HG03354 (cell line): ENCODE results near the gene TAX1BP1.
A peak's percentile ranks its signal among the peaks of the same experiment; 100 is the strongest.

Source experiments
- ATAC-seq: cut with Tn5 transposase; IDR thresholded peaks from one replicate; pipeline ENCODE4 v1.9.1; 2021; ENCODE audit warnings: mild to moderate bottlenecking; ENCODE audit not compliant: unreplicated experiment, poor library complexity, severe bottlenecking

TAX1BP1 gene

GRCh38 chr7:27739909-27740448 is at the start of gene TAX1BP1:
Gene TAX1BP1, plus strand, starts transcription at chr7:27740162. Its CDS starts 8,363 bp downstream, at chr7:27748525.
- ATAC-seq = peak; percentile 97

- ATAC-seq = no peak
Measured at GRCh38 chr7:27690649-27691048, 49.3 kb upstream of the TAX1BP1 start.

- ATAC-seq = no peak
Measured at GRCh38 chr7:27693794-27694193, 46.2 kb upstream of the TAX1BP1 start.

- no peak for ATAC-seq
Measured at GRCh38 chr7:27695096-27695495, 44.9 kb upstream of the TAX1BP1 start.

GRCh38 chr7:27697861-27698430 is 42.0 kb upstream of the TAX1BP1 start:
- peak; percentile 58 for ATAC-seq

- no peak for ATAC-seq
Measured at GRCh38 chr7:27699751-27700150, 40.2 kb upstream of the TAX1BP1 start.

GRCh38 chr7:27700501-27700900 is 39.5 kb upstream of the TAX1BP1 start:
- no peak for ATAC-seq

GRCh38 chr7:27703181-27703580 is 36.8 kb upstream of the TAX1BP1 start:
- ATAC-seq = no peak

GRCh38 chr7:27704422-27705199 is 35.4 kb upstream of the TAX1BP1 start:
- ATAC-seq = no peak

GRCh38 chr7:27705200-27705594 is 34.8 kb upstream of the TAX1BP1 start:
- no peak for ATAC-seq

- no peak for ATAC-seq
Measured at GRCh38 chr7:27708485-27708884, 31.5 kb upstream of the TAX1BP1 start.

GRCh38 chr7:27709137-27710075 is 30.6 kb upstream of the TAX1BP1 start:
- ATAC-seq = no peak

- ATAC-seq = no peak
Measured at GRCh38 chr7:27712217-27712616, 27.7 kb upstream of the TAX1BP1 start.

- ATAC-seq = no peak
Measured at GRCh38 chr7:27714831-27715444, 25.0 kb upstream of the TAX1BP1 start.

- ATAC-seq = no peak
Measured at GRCh38 chr7:27723085-27723484, 16.9 kb upstream of the TAX1BP1 start.

GRCh38 chr7:27727058-27727457 is 12.9 kb upstream of the TAX1BP1 start:
- no peak for ATAC-seq

GRCh38 chr7:27730112-27730511 is 9.8 kb upstream of the TAX1BP1 start:
- ATAC-seq = no peak

GRCh38 chr7:27734583-27734982 is 5.4 kb upstream of the TAX1BP1 start:
- ATAC-seq = no peak

- no peak for ATAC-seq
Measured at GRCh38 chr7:27735165-27735564, 4.8 kb upstream of the TAX1BP1 start.

GRCh38 chr7:27735831-27736230 is 4.1 kb upstream of the TAX1BP1 start:
- no peak for ATAC-seq
